Eye (tissue), 1 donor: ENCODE results near the gene TMEM109.
A peak's percentile ranks its signal among the peaks of the same experiment; 100 is the strongest.

Experiments used
- DNase-seq: peaks from one replicate; pipeline ENCODE4 v3.0.0-alpha.2; 2015

TMEM109 gene

GRCh38 chr11:60928563-60929001 is 14.6 kb downstream of the TMEM109 start:
- no peak for DNase-seq

- no peak for DNase-seq
Observed at GRCh38 chr11:60929764-60930163, 15.8 kb downstream of the TMEM109 start.

- no peak for DNase-seq
Observed at GRCh38 chr11:60930394-60930793, 16.4 kb downstream of the TMEM109 start.

GRCh38 chr11:60931917-60932316 is 18.0 kb downstream of the TMEM109 start:
- no peak for DNase-seq

- no peak for DNase-seq
Observed at GRCh38 chr11:60932605-60933356, 18.8 kb downstream of the TMEM109 start.

- DNase-seq = no peak
Observed at GRCh38 chr11:60933416-60934123, 19.6 kb downstream of the TMEM109 start.

- no peak for DNase-seq
Observed at GRCh38 chr11:60934124-60934789, 20.3 kb downstream of the TMEM109 start.

GRCh38 chr11:60934790-60935605 is 21.0 kb downstream of the TMEM109 start:
- DNase-seq = no peak

GRCh38 chr11:60935676-60936442 is 21.9 kb downstream of the TMEM109 start:
- DNase-seq = no peak

GRCh38 chr11:60936467-60937143 is 22.6 kb downstream of the TMEM109 start:
- no peak for DNase-seq

- no peak for DNase-seq
Observed at GRCh38 chr11:60937144-60937527, 23.2 kb downstream of the TMEM109 start.

- no peak for DNase-seq
Observed at GRCh38 chr11:60937811-60938210, 23.9 kb downstream of the TMEM109 start.

- no peak for DNase-seq
Observed at GRCh38 chr11:60938500-60938899, 24.5 kb downstream of the TMEM109 start.

- no peak for DNase-seq
Observed at GRCh38 chr11:60939301-60939700, 25.3 kb downstream of the TMEM109 start.

GRCh38 chr11:60939855-60940254 is 25.9 kb downstream of the TMEM109 start:
- DNase-seq = no peak

GRCh38 chr11:60941371-60942119 is 27.6 kb downstream of the TMEM109 start:
- DNase-seq = no peak

GRCh38 chr11:60942219-60942618 is 28.3 kb downstream of the TMEM109 start:
- DNase-seq = peak; percentile 77

- no peak for DNase-seq
Observed at GRCh38 chr11:60942970-60943565, 29.1 kb downstream of the TMEM109 start.

GRCh38 chr11:60944490-60945294 is 30.7 kb downstream of the TMEM109 start:
- DNase-seq = no peak
